HTR-8/SVneo (cell line): ENCODE measurements around the gene UNC5C.

Experiments
- DNase-seq: peaks from one replicate; pipeline ENCODE4 v3.0.0; 2011; ENCODE audit warnings: low spot score, mixed read lengths; ENCODE audit not compliant: insufficient read length
- FAIRE-seq: peaks from 2 replicates; lab custom pipeline; 2011; peaks lifted over from hg19 to GRCh38; lab: Jason Lieb, UNC

UNC5C gene

GRCh38 chr4:95548738-95549245, at the start of gene UNC5C:
Gene UNC5C, minus strand, starts transcription at chr4:95548973.
- FAIRE-seq (no peak), DNase-seq (peak; percentile 19)

GRCh38 chr4:95596676-95597075, 47.9 kb upstream of the UNC5C start:
- FAIRE-seq (no peak), DNase-seq (no peak)

- FAIRE-seq, result no peak
- no peak for DNase-seq
Measured at GRCh38 chr4:95594629-95595028, 45.9 kb upstream of the UNC5C start.

- FAIRE-seq (no peak), DNase-seq (no peak)
Measured at GRCh38 chr4:95594013-95594412, 45.2 kb upstream of the UNC5C start.

GRCh38 chr4:95591278-95591677, 42.5 kb upstream of the UNC5C start:
- DNase-seq, result no peak
- FAIRE-seq, result no peak

- no peak for FAIRE-seq
Measured at GRCh38 chr4:95590615-95591014, 41.8 kb upstream of the UNC5C start.

GRCh38 chr4:95585016-95585695, 36.4 kb upstream of the UNC5C start:
- FAIRE-seq (no peak), DNase-seq (no peak)

More at GRCh38 chr4:95590615-95591014, 41.8 kb upstream of the UNC5C start:
- no peak for DNase-seq

GRCh38 chr4:95580226-95580625, 31.5 kb upstream of the UNC5C start:
- FAIRE-seq, result no peak
- no peak for DNase-seq

- FAIRE-seq, result no peak
- no peak for DNase-seq
Measured at GRCh38 chr4:95572304-95572991, 23.7 kb upstream of the UNC5C start.

GRCh38 chr4:95571577-95571976, 22.8 kb upstream of the UNC5C start:
- FAIRE-seq (no peak), DNase-seq (no peak)

GRCh38 chr4:95563638-95564337, 15.0 kb upstream of the UNC5C start:
- DNase-seq (no peak), FAIRE-seq (no peak)

- DNase-seq, result no peak
Measured at GRCh38 chr4:95560774-95561173, 12.0 kb upstream of the UNC5C start.

GRCh38 chr4:95556207-95556859, 7.6 kb upstream of the UNC5C start:
- DNase-seq (no peak), FAIRE-seq (no peak)

More at GRCh38 chr4:95560774-95561173, 12.0 kb upstream of the UNC5C start:
- FAIRE-seq, result no peak

GRCh38 chr4:95552942-95553550, 4.3 kb upstream of the UNC5C start:
- DNase-seq (no peak), FAIRE-seq (no peak)

GRCh38 chr4:95551653-95552052, 2.9 kb upstream of the UNC5C start:
- FAIRE-seq (no peak), DNase-seq (no peak)

- DNase-seq, result no peak
- FAIRE-seq, result no peak
Measured at GRCh38 chr4:95550115-95550987, 1.6 kb upstream of the UNC5C start.

- DNase-seq, result peak; percentile 7
- no peak for FAIRE-seq
Measured at GRCh38 chr4:95549246-95550114, 707 bp upstream of the UNC5C start.
